ENCODE measurements around the gene NME7. TPM values are rescaled to one million over a fixed set of nuclear protein-coding genes. Genes with fewer than 3 reads are reported as not detected.

The NME7 gene
- total and polyA plus RNA-seq, 2 experiments from 2014 or later: 39.1 to 48.5 TPM

GRCh38 chr1:169175461-169175860 is 192.1 kb downstream of the NME7 start:
- no peak for DNase-seq (ENCODE audit: low spot score)
- no peaks in the 10 kb centered on the region for H3K79me2 ChIP-seq (replicated peaks; ENCODE audit: insufficient read depth)
- H3K9me2 ChIP-seq (ENCODE audit: insufficient read depth): no peaks in the 10 kb centered on the region
- no peaks in the 10 kb centered on the region for H3F3A ChIP-seq (replicated peaks; ENCODE audit: low read depth)
- Mint-ChIP-seq H3K27ac (no peak overlapping the region), H3K9me3 (no peaks in the 10 kb centered on the region), H3K27me3 (ENCODE audit: insufficient read depth, low read depth, poor library complexity) (no peaks in the 10 kb centered on the region), H3K36me3 (ENCODE audit: low read depth) (0 out of 3 replicates have a peak, but pooled peaks cover 3% of the 10 kb centered on the region), H3K4me3 (no peak overlapping the region), H3K4me1 (no peaks in the 10 kb centered on the region)
- no peaks in the 10 kb centered on the region for H3K36me3 ChIP-seq (ENCODE audit: insufficient read depth)
- no peak overlapping the region for H3K4me2 ChIP-seq
- H3K4me1 ChIP-seq (ENCODE audit: insufficient read depth): no peaks in the 10 kb centered on the region
- H3K27ac ChIP-seq (ENCODE audit: low read depth): no peak overlapping the region
- H3K4me3 ChIP-seq: no peak overlapping the region
- H4K20me1 ChIP-seq (replicated peaks; ENCODE audit: insufficient read depth): no peaks in the 10 kb centered on the region
- TF ChIP-seq EZH2phosphoT487 (IDR thresholded peaks at IDR 0.05; ENCODE audit: unreplicated experiment) (no peak), CREB1 (CRISPR knock-in tag; IDR thresholded peaks at IDR 0.05; ENCODE audit: low read depth) (no peak), STAT1 (IDR thresholded peaks at IDR 0.05; ENCODE audit: unreplicated experiment) (no peak), EZH2 (IDR thresholded peaks at IDR 0.05; ENCODE audit: low read depth, unreplicated experiment) (no peak), CTCF (conservative IDR thresholded peaks at IDR 0.05; ENCODE audit: low read depth in 2 of 2) (no peak), REST (IDR thresholded peaks at IDR 0.05; ENCODE audit: unreplicated experiment) (no peak), ZNF462 (CRISPR knock-in tag; IDR thresholded peaks at IDR 0.05) (no peak)
- no peaks in the 10 kb centered on the region for H3K27me3 ChIP-seq (ENCODE audit: insufficient read depth)
- no peak overlapping the region for H2AFZ ChIP-seq
- ATAC-seq: no peak
